ENCODE measurements around the gene PTTG1IP. TPM values are rescaled to one million over a fixed set of nuclear protein-coding genes. Genes with fewer than 3 reads are reported as not detected.

The PTTG1IP gene
- total RNA-seq, 1 donor from 2014 or later, result 209 TPM

DNA sequence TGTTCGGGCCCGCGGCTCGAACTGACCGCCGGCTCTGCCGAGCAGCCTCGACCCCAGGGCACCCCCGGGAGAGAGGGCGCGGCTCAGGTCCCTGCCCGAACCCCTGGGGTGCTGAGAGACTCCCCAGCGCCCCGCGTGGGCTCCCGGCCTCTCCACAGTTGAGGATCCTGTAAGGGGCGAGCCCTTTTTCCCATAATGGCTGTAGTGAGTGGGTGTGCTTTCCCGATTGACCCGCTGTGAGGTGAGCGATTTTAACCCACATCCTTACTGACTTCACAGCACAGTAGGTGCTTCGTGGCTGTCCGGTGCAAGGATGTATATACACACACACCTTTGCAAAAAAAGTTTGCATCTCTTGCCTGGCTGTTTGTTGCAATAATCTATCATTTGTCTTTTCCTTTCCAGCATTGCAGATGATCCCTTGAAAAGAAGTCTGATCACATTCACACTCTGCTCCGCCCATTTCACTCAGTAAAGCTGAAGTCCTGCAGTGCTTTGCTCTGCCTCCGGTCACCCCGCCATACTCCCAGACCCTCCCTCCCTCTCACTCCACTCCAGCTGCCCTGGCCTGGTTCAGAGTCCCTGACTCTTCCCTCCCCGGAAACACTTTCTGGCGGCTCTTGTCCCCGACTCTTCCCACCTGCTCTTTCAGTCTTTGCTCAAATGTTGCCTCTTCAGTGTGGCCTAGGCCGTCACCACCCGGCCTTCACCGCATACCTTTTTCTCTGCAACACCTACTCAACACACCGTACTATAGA lies 70.9 kb downstream of the PTTG1IP start:
- Histone ChIP-seq H3K27ac (peak overlapping the region; percentile 80), H3K36me3 (peaks cover 32% of the 10 kb centered on the region), H3K4me1 (peaks cover 34% of the 10 kb centered on the region), H3K27me3 (ENCODE audit: low read depth) (no peaks in the 10 kb centered on the region), H3K4me3 (peak overlapping the region; percentile 97), H3K9me3 (no peaks in the 10 kb centered on the region)
- TF ChIP-seq, protein P1, sequence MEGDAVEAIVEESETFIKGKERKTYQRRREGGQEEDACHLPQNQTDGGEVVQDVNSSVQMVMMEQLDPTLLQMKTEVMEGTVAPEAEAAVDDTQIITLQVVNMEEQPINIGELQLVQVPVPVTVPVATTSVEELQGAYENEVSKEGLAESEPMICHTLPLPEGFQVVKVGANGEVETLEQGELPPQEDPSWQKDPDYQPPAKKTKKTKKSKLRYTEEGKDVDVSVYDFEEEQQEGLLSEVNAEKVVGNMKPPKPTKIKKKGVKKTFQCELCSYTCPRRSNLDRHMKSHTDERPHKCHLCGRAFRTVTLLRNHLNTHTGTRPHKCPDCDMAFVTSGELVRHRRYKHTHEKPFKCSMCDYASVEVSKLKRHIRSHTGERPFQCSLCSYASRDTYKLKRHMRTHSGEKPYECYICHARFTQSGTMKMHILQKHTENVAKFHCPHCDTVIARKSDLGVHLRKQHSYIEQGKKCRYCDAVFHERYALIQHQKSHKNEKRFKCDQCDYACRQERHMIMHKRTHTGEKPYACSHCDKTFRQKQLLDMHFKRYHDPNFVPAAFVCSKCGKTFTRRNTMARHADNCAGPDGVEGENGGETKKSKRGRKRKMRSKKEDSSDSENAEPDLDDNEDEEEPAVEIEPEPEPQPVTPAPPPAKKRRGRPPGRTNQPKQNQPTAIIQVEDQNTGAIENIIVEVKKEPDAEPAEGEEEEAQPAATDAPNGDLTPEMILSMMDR (IDR thresholded peaks at IDR 0.05), result no peak
- DNase-seq, result no peak
- ATAC-seq, result peak in 1 of 2 donors; percentile 6
- intact Hi-C loops (cut with DNase I), result no loop called here

- Histone ChIP-seq H3K27me3 (ENCODE audit: low read depth) (no peaks in the 10 kb centered on the region), H3K4me1 (peaks cover 34% of the 10 kb centered on the region), H3K36me3 (peaks cover 27% of the 10 kb centered on the region), H3K27ac (peak within 1 kb of the TSS; percentile 80), H3K4me3 (peak within 1 kb of the TSS; percentile 97), H3K9me3 (no peaks in the 10 kb centered on the region)
- TF ChIP-seq, protein P1 (IDR thresholded peaks at IDR 0.05), result no peak
- ATAC-seq (peak; percentile 96 to 98), DNase-seq (peak; percentile 87)
- intact Hi-C loops (cut with DNase I), result no loop called here
These were observed 71.8 kb downstream of the PTTG1IP start, which contains the start of gene UBE2G2 for GRCh38 chr21:44801468-44802395. UBE2G2 (minus strand) TSS chr21:44801820; CDS start chr21:44801748, 72 bp downstream.

DNA sequence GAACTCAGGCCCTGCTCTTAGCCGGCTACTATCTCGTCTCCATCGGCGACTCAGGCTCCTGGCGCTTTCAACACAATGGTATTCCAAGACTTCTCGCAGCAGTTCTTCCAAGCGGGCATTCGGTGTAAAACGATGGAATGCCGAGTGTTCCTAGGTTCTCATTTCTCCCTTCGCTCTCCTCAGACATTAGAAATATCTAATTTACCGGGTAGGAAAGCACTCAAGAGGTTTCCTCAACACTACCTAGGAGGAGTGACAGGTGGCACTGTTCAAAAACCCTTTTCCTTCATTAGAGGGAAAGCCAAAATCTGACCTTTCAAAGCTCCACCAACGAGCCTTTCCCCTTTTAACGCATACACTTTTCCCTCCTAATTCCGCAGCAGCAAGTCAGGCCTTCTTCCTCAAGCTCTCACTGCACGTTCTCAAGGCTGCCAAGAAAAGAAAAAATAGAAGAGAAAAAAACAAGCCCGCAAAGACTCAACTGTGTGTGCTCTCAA lies 72.5 kb downstream of the PTTG1IP start:
- H3K27ac ChIP-seq, result peak overlapping the region; percentile 80
- H3K9me3 ChIP-seq, result no peaks in the 10 kb centered on the region
- TF ChIP-seq, protein P1 (IDR thresholded peaks at IDR 0.05), result peak; percentile 20
- ATAC-seq (peak; percentile 37 to 57), DNase-seq (no peak)
- peaks cover 27% of the 10 kb centered on the region for H3K36me3 ChIP-seq
- H3K4me3 ChIP-seq, result peak overlapping the region; percentile 97
- no peaks in the 10 kb centered on the region for H3K27me3 ChIP-seq (ENCODE audit: low read depth)
- intact Hi-C loops (cut with DNase I), result no loop called here
- peaks cover 34% of the 10 kb centered on the region for H3K4me1 ChIP-seq

DNA sequence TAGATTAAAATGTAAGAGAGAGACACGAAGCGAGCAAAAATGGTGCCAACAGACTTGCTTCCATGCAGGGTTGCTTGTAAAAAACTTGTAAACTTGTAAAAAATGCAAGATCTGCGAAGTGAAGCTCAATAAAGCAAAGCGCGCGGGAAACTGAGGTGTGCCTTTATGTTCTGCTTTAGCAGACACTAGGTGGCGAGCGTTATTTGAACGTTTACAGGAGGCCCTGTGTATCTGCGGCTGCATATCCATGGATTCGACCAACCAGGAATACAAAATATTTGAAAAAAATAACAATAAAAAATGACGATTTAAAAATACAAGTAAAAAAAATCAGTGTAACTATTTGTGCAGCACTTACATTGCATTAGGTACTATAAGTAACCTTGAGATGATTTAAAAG lies 73.4 kb downstream of the PTTG1IP start:
- H3K27me3 ChIP-seq (ENCODE audit: low read depth), result no peaks in the 10 kb centered on the region
- TF ChIP-seq, protein P1 (IDR thresholded peaks at IDR 0.05), result peak; percentile 33
- H3K4me1 ChIP-seq, result peaks cover 34% of the 10 kb centered on the region
- H3K9me3 ChIP-seq, result no peaks in the 10 kb centered on the region
- intact Hi-C loops (cut with DNase I), result no loop called here
- H3K27ac ChIP-seq, result no peak overlapping the region
- no peak for DNase-seq
- ATAC-seq, result no peak
- peak overlapping the region; percentile 97 for H3K4me3 ChIP-seq
- H3K36me3 ChIP-seq, result peaks cover 18% of the 10 kb centered on the region

DNA sequence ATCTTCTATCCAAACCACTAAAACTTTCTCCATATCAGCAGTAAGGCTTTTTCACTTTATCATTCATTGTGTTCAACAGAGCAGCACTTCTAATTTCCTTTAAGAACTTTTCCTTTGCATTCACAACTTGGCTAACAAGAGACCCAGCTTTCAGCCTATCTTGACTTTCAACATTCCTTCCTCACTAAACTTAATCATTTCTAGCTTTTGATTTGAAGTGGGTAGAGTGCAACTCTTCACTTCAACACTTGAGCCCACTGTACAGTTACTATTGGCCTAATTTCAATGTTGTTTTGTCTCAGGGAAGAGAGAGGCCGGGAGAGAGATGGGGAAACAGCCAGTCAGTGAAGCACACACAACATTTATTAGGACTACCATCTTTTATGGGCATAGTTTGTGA lies 73.8 kb downstream of the PTTG1IP start:
- intact Hi-C loops (cut with DNase I), result no loop called here
- Histone ChIP-seq H3K4me1 (peaks cover 34% of the 10 kb centered on the region), H3K9me3 (no peaks in the 10 kb centered on the region), H3K36me3 (peaks cover 14% of the 10 kb centered on the region), H3K27ac (no peak overlapping the region), H3K4me3 (no peak overlapping the region), H3K27me3 (ENCODE audit: low read depth) (no peaks in the 10 kb centered on the region)
- TF ChIP-seq, protein P1 (IDR thresholded peaks at IDR 0.05), result no peak
- DNase-seq (no peak), ATAC-seq (peak; percentile 25 to 44)

Measured in lower lobe of right lung (tissue), 2 donors.